Fibroblast of lung (primary cell): ENCODE data around the gene APBA2. TPM values are rescaled to one million over a fixed set of nuclear protein-coding genes. Genes with fewer than 3 reads are reported as not detected.
"Not testable (repeated sequence)": the region's sequence is repeated elsewhere in the genome, so short reads cannot be mapped to it uniquely, and the experiment has no call there.

Experiments
- DNase-seq, 2 donors: peaks; one replicate each; pipeline versions ENCODE4 v3.0.0 to v3.0.0-alpha.2; 2010; ENCODE audit warnings: low read depth in 2 of 2
- H2AFZ ChIP-seq: 2 replicates; pipeline ENCODE4 v1.5.1; 2012; ENCODE audit warnings: low read length, control low read depth, inconsistent platforms
- H3K27ac ChIP-seq: 2 replicates; pipeline ENCODE4 v1.5.1; 2011; ENCODE audit warnings: low read length, control low read depth; ENCODE audit not compliant: insufficient read depth
- H3K27me3 ChIP-seq: 2 replicates; pipeline ENCODE4 v1.5.1; 2011; ENCODE audit warnings: mild to moderate bottlenecking, low read length; ENCODE audit not compliant: control insufficient read depth, insufficient read depth
- H3K36me3 ChIP-seq: 2 replicates; pipeline ENCODE4 v1.5.1; 2011; ENCODE audit warnings: low read length; ENCODE audit not compliant: control insufficient read depth, insufficient read depth
- H3K4me1 ChIP-seq: 2 replicates; pipeline ENCODE4 v1.5.1; 2011; ENCODE audit warnings: low read length; ENCODE audit not compliant: control insufficient read depth, insufficient read depth; ENCODE audit errors: extremely low read depth
- H3K4me2 ChIP-seq: 2 replicates; pipeline ENCODE4 v1.5.1; 2011; ENCODE audit warnings: low read length, control low read depth; ENCODE audit not compliant: insufficient read depth; ENCODE audit errors: extremely low read depth
- H3K4me3 ChIP-seq, 4 experiments: fragments of 200-600 bp in 1 of 4; sonication (generic) in 1 of 4; replicated peaks in 1 of 4; 2 replicates each; pipeline ENCODE4 v1.5.1; 2011 to 2016; ENCODE audit warnings: low read length in 4 of 4, low read depth in 3 of 4, mild to moderate bottlenecking in 3 of 4, control low read depth in 2 of 4, inconsistent platforms in 1 of 4, mixed read lengths in 1 of 4; ENCODE audit not compliant: insufficient read depth in 1 of 4; ENCODE audit errors: control extremely low read depth in 1 of 4
- H3K79me2 ChIP-seq: 2 replicates; pipeline ENCODE4 v1.5.1; 2012; ENCODE audit warnings: mild to moderate bottlenecking, low read length, inconsistent platforms; ENCODE audit not compliant: control insufficient read depth, insufficient read depth
- H3K9ac ChIP-seq: 2 replicates; pipeline ENCODE4 v1.5.1; 2011; ENCODE audit warnings: mild to moderate bottlenecking, low read length, control low read depth; ENCODE audit not compliant: insufficient read depth
- H3K9me3 ChIP-seq: 2 replicates; pipeline ENCODE4 v1.5.1; 2012; ENCODE audit warnings: low read depth, low read length; ENCODE audit not compliant: control insufficient read depth, insufficient read depth
- H4K20me1 ChIP-seq: 2 replicates; pipeline ENCODE4 v1.5.1; 2011; ENCODE audit warnings: low read length; ENCODE audit not compliant: control insufficient read depth, insufficient read depth; ENCODE audit errors: extremely low read depth
- EZH2 ChIP-seq: IDR thresholded peaks from 2 replicates; pipeline ENCODE4 v1.5.1; 2012; ENCODE audit warnings: low read length, control low read depth, mild to moderate bottlenecking; ENCODE audit errors: missing control alignments
- polyA plus RNA-seq, 2 donors: library from polyadenylated mRNA; depleted of rRNA in 1 of 2; stranded (reverse) in 1 of 2; unstranded in 1 of 2; fragments of >200 nt; gene quantifications; 2 replicates each; pipeline ENCODE4 v1.2.1, GENCODE V29; 2011 to 2012; ENCODE audit warnings: missing spikeins in 1 of 2
- total RNA-seq: library from RNA; depleted of rRNA; stranded (reverse); fragments of >200 nt; gene quantifications from 2 replicates; pipeline ENCODE4 v1.2.1, GENCODE V29; 2014

Gene APBA2
- total and polyA plus RNA-seq, 2 donors (not counting 1 experiment from before 2014, with no cell fraction given) = 9.5 to 20.3 TPM

DNA sequence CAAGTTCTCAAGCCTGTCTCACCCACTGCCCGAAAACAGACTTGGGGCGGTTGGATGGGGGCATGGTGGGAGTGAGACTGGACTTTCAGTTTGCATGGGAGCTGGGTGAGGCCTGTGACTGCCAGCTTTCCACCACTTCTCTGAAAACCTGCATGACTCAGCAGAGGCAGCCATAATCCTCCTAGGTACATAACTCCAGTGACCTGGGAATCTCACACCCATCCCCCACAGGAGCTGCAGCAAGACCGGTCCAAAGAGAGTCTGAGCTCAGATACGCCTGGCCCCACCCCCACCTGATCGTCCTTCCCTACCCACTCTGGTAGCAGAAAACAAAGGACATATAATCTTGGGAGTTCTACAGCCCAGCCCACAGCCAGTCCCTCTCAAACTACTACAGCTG, 276.6 kb downstream of the APBA2 start:
- no peak overlapping the region for H3K4me2 ChIP-seq
- no peaks in the 10 kb centered on the region for H3K79me2 ChIP-seq
- no peaks in the 10 kb centered on the region for H3K27me3 ChIP-seq
- H4K20me1 ChIP-seq = no peaks in the 10 kb centered on the region
- H3K27ac ChIP-seq = no peak overlapping the region
- no peak overlapping the region for H2AFZ ChIP-seq
- H3K4me1 ChIP-seq = no peaks in the 10 kb centered on the region
- DNase-seq = no peak
- H3K4me3 ChIP-seq = no peak overlapping the region
- no peak overlapping the region for H3K9ac ChIP-seq
- no peaks in the 10 kb centered on the region for H3K9me3 ChIP-seq
- TF ChIP-seq EZH2 = no peak
- H3K36me3 ChIP-seq = no peaks in the 10 kb centered on the region

DNA sequence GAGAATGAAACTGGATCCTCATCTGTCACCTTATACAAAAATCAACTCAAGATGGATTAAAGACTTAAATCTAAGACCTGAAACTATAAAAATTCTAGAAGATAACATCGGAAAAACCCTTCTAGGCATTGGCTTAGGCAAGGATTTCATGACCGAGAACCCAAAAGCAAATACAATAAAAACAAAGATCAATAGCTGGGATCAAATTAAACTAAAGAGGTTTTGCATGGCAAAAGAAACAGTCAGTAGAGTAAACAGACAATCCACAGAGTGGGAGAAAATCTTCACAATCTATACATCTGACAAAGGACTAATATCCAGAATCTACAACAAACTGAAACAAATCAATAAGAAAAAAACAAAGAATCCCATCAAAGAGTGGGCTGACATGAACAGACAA, 281.3 kb downstream of the APBA2 start:
- H2AFZ ChIP-seq, H4K20me1 ChIP-seq, H3K4me3 ChIP-seq, H3K4me2 ChIP-seq, H3K27ac ChIP-seq, H3K4me1 ChIP-seq, H3K9ac ChIP-seq, H3K36me3 ChIP-seq, H3K79me2 ChIP-seq, H3K9me3 ChIP-seq, H3K27me3 ChIP-seq, DNase-seq: not testable (repeated sequence)

Other genes with a start within 250 kb of the APBA2 start
- gene GOLGA8M, start 173.6 kb upstream of the APBA2 start, total RNA-seq = 0.26 and 1.2 TPM in 2 replicates
- gene GOLGA8M, start 173.6 kb upstream of the APBA2 start, polyA plus RNA-seq = 0.17 TPM in 1 of 2 replicates, not detected in the other
- not detected in 2 replicates for gene GOLGA6L7, start 37.3 kb upstream of the APBA2 start, total RNA-seq
- not detected in 2 replicates for gene GOLGA6L7, start 37.3 kb upstream of the APBA2 start, polyA plus RNA-seq